SKM-1 treated with dmso at 0.1 percent for 144 hours (cell line): ENCODE results near the gene CTSK.

Experiments used
- DNase-seq: peaks from one replicate; lab custom pipeline; 2025; ENCODE audit not compliant: unreplicated experiment; lab: John Stamatoyannopoulos, UW

Gene CTSK

GRCh38 chr1:150763018-150763417, 45.0 kb downstream of the CTSK start:
- no peak for DNase-seq

GRCh38 chr1:150762552-150762951, 45.5 kb downstream of the CTSK start:
- no peak for DNase-seq

DNA sequence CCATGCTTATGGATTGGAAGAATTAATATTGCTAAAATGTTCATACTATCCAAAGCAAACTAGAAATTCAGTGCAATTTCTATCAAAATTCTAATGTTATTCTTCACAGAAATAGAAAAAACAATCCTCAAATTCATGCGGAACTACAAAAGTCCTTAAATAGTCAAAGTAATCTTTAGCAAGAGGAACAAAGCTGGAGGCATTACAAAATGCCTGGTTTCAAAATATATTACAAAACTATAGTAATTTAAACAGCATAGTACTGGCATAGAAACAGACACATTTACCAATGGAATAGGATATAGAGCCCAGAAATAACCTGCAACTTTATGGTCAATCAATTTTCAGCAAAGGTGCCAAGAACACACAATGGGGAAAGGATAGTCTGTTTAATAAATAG, 46.3 kb downstream of the CTSK start:
- DNase-seq = peak; percentile 19

DNA sequence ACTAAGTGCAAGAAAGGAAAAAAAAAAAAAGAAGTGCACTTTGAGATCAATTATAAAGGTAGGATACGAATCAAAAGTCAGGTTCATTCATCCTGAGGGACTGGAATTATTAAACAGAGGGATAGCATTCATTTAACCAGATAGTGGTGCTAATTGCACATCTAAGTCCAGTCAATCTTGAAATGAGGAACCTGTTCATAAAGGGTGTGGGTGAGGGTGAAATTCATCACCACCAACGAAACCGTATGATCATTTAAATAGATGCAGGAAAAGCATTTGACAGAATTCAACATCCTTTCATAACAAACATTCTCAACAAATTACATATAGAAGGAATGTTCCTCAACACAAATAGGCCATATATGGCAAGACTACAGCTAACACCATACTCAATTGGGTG, 48.0 kb downstream of the CTSK start:
- no peak for DNase-seq

- DNase-seq = no peak
Measured at GRCh38 chr1:150753416-150753815, 54.6 kb downstream of the CTSK start.

DNA sequence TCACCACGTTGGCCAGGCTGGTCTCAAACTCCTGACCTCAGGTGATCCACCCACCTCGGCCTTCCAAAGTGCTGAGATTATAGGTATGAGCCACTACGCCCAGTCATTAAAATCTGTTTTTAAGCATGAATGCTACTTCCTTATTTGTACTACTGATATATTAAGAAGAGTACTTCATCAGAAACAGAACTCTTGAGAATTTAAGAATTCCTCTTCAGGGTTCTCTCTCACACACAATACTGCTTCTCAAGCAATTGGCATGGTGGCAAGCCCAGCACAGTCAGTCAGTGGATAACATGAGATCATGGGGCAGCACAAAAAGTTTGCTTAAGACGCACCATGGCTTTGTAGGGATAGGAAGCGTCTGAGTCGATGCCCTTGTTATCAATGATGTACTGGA, 56.6 kb downstream of the CTSK start:
- no peak for DNase-seq

- DNase-seq = no peak
Measured at GRCh38 chr1:150749720-150750311, 58.2 kb downstream of the CTSK start.

DNA sequence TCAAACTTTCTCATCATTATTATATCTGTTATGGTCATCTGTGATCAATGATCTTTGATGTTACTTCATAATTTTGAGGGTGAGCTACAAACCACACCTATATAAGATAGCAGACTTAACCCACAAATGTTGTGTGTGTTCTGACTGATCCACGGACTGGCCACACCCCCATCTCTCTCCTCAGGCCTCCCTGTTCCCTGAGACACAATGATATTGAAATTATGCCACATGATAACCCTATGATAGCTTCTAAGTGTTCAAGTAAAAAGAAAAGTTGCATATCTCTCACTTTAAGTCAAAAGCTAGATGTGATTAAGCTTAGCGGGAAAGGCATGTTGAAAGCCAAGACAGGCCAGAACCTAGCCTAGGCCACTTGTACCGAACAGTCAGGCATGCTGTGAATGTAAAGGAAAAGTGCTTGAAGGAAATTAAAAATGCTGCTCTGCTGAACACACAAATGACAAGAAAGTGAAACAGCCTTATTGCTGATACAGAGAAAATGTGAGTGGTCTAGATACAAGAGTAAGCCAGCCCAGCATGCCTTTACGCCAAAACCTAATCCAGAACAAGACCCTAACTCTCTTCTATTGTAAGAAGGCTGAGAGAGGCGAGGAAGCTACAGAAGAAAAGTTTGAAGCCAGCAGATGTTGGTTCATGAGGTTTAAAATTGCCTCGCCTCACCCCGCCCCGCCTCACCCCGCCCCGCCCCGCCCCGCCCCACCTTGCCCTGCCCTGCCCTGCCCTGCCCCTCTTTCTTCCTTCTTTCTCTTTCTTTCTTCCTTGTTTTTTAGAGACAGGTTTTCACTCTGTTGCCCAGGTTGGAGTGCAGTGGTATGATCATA, 59.0 kb downstream of the CTSK start:
- DNase-seq = no peak
